HEK293T (cell line): Measurements from ENCODE around the gene PPARGC1A.

Experiments used
- CTBP1 ChIP-seq: fragments of 450-650 bp; IDR thresholded peaks from 2 replicates; pipeline ENCODE4 v1.6.1; 2016; ENCODE audit warnings: borderline replicate concordance
- FOXA1 ChIP-seq: fragments of 450-650 bp; IDR thresholded peaks from 2 replicates; pipeline ENCODE4 v1.6.1; 2016; ENCODE audit warnings: mild to moderate bottlenecking
- FOXK2 ChIP-seq: fragments of 450-650 bp; IDR thresholded peaks from 2 replicates; pipeline ENCODE4 v1.6.1; 2016; ENCODE audit warnings: mild to moderate bottlenecking
- FOXM1 ChIP-seq: fragments of 450-650 bp; IDR thresholded peaks from 2 replicates; pipeline ENCODE4 v1.6.1; 2017; ENCODE audit warnings: mild to moderate bottlenecking, borderline replicate concordance
- L3MBTL2 ChIP-seq: fragments of 450-650 bp; conservative IDR thresholded peaks from 2 replicates; pipeline ENCODE4 v1.6.1; 2016; ENCODE audit warnings: mild to moderate bottlenecking
- LEF1 ChIP-seq: fragments of 450-650 bp; IDR thresholded peaks from 2 replicates; pipeline ENCODE4 v1.6.1; 2017; ENCODE audit warnings: mild to moderate bottlenecking, borderline replicate concordance
- PKNOX1 ChIP-seq: fragments of 450-650 bp; IDR thresholded peaks from 2 replicates; pipeline ENCODE4 v1.6.1; 2016
- SP1 ChIP-seq: fragments of 450-650 bp; IDR thresholded peaks from 2 replicates; pipeline ENCODE4 v1.6.1; 2017

- TF ChIP-seq FOXM1: no peak
- TF ChIP-seq SP1: no peak
- no peak for TF ChIP-seq LEF1
- TF ChIP-seq CTBP1: no peak
- TF ChIP-seq L3MBTL2: no peak
- TF ChIP-seq FOXK2: no peak
- TF ChIP-seq PKNOX1: no peak
- TF ChIP-seq FOXA1: no peak
Observed at GRCh38 chr4:23860919-23861318, 28.9 kb downstream of the PPARGC1A start.
